ENCODE measurements around the gene AIFM3.

DNA sequence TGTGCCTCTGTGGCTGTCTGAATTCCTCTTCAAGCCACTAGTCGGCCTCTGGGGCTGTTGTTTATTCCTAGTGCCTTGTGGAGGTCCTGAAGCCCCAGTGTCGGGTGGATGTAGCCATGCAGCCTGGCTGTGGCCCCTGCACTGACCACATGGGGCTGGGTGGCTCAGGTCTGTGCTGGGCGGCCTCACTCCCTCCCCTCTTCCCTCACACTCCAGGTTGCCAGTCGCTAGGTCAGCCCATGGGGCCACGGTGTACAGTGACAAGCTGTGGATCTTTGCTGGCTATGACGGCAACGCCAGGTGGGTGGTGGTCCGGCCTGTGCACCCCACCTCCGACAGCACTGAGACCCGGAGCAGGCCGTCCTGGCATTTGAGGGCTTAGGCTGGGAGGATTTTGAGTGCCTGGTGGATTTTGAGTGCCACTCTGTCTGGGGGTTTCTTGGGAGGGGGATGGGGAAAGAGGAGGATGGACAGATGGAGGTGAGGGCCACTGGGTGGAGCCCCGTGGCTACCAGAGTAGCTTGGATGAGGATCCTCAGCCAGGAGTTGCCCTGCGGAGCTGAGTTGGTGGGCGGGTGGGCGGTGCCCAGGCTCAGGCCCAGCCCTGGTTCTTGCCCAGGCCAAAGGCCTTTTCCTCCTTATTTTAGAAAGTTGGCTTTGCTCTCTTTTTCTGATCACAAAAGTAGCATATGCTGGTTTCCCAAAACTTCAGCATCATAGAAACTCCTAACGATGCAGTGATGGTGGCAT is 21.7 kb downstream of the AIFM3 start:
- TF ChIP-seq, protein P1, sequence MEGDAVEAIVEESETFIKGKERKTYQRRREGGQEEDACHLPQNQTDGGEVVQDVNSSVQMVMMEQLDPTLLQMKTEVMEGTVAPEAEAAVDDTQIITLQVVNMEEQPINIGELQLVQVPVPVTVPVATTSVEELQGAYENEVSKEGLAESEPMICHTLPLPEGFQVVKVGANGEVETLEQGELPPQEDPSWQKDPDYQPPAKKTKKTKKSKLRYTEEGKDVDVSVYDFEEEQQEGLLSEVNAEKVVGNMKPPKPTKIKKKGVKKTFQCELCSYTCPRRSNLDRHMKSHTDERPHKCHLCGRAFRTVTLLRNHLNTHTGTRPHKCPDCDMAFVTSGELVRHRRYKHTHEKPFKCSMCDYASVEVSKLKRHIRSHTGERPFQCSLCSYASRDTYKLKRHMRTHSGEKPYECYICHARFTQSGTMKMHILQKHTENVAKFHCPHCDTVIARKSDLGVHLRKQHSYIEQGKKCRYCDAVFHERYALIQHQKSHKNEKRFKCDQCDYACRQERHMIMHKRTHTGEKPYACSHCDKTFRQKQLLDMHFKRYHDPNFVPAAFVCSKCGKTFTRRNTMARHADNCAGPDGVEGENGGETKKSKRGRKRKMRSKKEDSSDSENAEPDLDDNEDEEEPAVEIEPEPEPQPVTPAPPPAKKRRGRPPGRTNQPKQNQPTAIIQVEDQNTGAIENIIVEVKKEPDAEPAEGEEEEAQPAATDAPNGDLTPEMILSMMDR (IDR thresholded peaks at IDR 0.05; ENCODE audit: insufficient read depth, low read length, poor library complexity, severe bottlenecking) = no peak
- TF ChIP-seq EZH2phosphoT487 (conservative IDR thresholded peaks at IDR 0.05; ENCODE audit: low read length) = no peak

All from SU-DHL-6 (cell line).